ENCODE data around the gene ENTPD7.
"Not testable (repeated sequence)": the region's sequence is repeated elsewhere in the genome, so short reads cannot be mapped to it uniquely, and the experiment has no call there.

Gene ENTPD7

DNA sequence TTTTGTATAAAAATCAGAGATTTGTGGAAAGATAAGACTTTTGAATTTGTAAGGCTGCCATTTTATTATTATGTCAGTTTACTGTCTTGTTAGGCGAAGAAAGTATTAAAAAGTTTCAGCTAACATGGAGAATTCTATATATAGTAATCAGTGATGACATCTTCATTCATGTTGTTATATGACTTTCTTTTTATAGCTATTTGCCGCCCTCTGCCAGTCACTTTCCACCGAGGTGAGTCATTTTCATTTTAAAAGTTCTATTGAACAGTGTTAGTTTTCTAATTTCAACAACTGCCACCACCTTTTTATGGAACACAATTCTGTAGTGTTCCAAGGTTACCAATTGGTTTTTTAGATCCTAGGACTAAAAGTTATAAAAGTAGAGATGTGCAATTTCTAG lies 84.5 kb downstream of the ENTPD7 start:
- no peak for TF ChIP-seq JUND (IDR thresholded peaks at IDR 0.05; ENCODE audit: low read depth)
- in situ Hi-C loops (cut with HindIII; ENCODE audit: low pct_unique_long_range_greater_than_20kb, low sequenced_read_pairs), result no loop called here
- no peak for DNase-seq (ENCODE audit: low read depth in 1 of 2, low spot score in 1 of 2)

DNA sequence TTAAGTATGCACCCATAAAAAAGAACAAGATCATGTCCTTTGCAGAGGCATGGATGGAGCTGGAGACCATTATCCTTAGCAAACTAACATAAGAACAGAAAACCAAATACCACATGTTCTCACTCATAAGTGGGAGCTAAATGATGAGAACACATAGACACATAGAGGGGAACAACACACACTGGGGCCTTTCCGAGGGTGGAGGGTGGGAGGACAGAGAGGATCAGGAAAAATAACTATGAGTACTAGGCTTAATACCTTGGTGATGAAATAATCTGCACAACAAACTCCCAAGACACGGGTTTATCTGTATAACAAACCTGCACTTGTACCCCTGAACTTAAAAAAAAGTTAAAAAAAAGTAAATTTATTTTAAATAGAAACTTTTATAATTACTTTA lies 86.9 kb downstream of the ENTPD7 start:
- DNase-seq (ENCODE audit: low read depth in 1 of 2, low spot score in 1 of 2); in situ Hi-C loops (cut with HindIII; ENCODE audit: low pct_unique_long_range_greater_than_20kb, low sequenced_read_pairs): not testable (repeated sequence)

GRCh38 chr10:99748823-99749451 lies 89.6 kb downstream of the ENTPD7 start:
- no peak for TF ChIP-seq JUND (IDR thresholded peaks at IDR 0.05; ENCODE audit: low read depth)
- no peak for DNase-seq (ENCODE audit: low read depth in 1 of 2, low spot score in 1 of 2)
- in situ Hi-C loops (cut with HindIII; ENCODE audit: low pct_unique_long_range_greater_than_20kb, low sequenced_read_pairs), result no loop called here

GRCh38 chr10:99750641-99751040 lies 91.3 kb downstream of the ENTPD7 start:
- no peak for DNase-seq (ENCODE audit: low read depth in 1 of 2, low spot score in 1 of 2)
- in situ Hi-C loops (cut with HindIII; ENCODE audit: low pct_unique_long_range_greater_than_20kb, low sequenced_read_pairs), result no loop called here
- TF ChIP-seq JUND (IDR thresholded peaks at IDR 0.05; ENCODE audit: low read depth), result peak; percentile 13; the same call in 1 of the 2 replicates

- in situ Hi-C loops (cut with HindIII; ENCODE audit: low pct_unique_long_range_greater_than_20kb, low sequenced_read_pairs), result no loop called here
- TF ChIP-seq JUND (IDR thresholded peaks at IDR 0.05; ENCODE audit: low read depth), result no peak
- DNase-seq (ENCODE audit: low read depth in 1 of 2, low spot score in 1 of 2), result no peak
Observed at GRCh38 chr10:99754670-99755069, 95.4 kb downstream of the ENTPD7 start.
